Amniotic stem cell (primary cell): ENCODE results near the gene EPHA8.

Experiments
- DNase-seq: peaks from one replicate; lab custom pipeline; 2025; lab: John Stamatoyannopoulos, UW

EPHA8 gene

GRCh38 chr1:22567197-22567596, 3.9 kb downstream of the EPHA8 start:
- no peak for DNase-seq

DNA sequence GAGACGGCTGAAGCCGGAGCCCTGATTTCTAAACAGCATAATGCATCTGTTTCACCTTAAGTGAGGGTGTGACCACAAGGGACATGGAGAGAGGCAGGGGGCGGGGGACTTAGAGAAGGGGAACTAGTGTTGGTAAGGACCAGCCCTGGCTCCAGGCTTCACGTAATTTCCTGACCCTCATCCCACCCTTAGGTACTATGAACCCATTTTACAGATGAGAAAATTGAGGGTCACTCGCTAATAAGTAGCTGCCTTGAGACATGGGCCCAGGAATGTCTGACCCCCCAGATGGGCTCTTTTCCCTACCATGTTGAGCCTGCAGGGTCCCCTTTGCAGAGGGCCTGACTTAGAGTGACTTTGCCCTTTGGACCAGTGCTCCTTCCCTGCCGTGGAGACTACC, 4.7 kb downstream of the EPHA8 start:
- DNase-seq, result no peak

GRCh38 chr1:22569269-22569668, 6.0 kb downstream of the EPHA8 start:
- no peak for DNase-seq

GRCh38 chr1:22570140-22570909, 7.0 kb downstream of the EPHA8 start:
- no peak for DNase-seq

DNA sequence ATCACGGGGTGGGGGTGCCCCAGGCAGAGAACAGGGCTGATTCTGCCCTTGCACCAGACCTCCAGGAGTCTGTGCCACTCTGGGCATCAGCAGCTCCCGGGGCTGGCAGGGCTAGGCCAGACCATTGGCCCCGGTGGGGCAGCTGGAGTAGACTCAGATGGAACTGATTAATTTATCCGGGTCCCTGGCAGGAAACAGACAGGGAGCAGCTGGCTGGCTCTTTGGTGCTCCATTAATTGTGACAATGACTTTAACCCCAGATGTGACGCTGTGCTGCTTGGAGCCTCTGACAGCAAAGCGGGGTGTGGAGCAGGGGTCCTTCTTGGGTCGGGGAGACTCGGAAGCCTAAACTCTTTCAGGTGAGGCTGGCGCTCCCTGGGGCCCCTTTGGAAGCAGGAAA, 9.5 kb downstream of the EPHA8 start:
- no peak for DNase-seq

GRCh38 chr1:22573237-22573636, 9.9 kb downstream of the EPHA8 start:
- no peak for DNase-seq

DNA sequence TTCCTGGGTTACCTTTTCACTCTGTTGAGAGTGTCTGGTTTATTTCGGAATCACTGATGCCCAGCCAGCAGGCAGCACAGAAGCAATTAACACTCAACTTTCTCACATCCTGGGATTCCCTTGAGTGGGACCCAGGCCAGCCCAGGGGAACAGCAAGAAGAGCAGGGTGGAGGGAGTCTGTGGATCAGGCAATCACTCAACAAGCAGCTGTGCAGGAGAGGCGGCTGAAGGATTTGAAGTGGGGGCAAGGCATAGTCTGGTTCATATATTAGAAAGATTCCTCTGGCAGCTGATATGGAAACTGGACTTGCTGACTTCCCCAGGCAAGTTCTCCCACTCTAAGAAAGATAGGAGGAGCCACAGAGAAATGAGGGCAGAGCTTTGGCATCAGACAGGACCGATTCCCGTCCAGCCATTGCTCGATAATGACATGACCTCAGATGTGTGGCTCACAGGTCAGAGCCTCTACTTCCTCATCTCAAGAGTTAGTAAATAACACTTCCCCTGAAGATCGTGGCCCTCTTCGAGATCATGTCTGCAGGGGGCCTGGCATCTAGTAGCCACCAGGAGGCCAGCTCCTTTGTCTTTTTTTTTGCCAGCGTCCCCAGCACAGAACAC, 12.4 kb downstream of the EPHA8 start:
- no peak for DNase-seq

GRCh38 chr1:22576150-22576544, 12.9 kb downstream of the EPHA8 start:
- no peak for DNase-seq

DNA sequence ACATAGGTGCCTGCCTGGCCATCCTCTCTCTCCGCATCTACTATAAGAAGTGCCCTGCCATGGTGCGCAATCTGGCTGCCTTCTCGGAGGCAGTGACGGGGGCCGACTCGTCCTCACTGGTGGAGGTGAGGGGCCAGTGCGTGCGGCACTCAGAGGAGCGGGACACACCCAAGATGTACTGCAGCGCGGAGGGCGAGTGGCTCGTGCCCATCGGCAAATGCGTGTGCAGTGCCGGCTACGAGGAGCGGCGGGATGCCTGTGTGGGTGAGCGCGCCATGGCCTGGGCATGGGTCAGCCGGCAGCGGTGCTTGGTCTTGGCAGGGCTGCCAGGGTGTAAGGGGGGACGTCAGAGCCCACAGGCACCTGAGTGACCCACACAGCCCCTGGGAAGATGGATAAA, 13.3 kb downstream of the EPHA8 start:
- DNase-seq, result no peak

GRCh38 chr1:22578732-22579361, 15.6 kb downstream of the EPHA8 start:
- no peak for DNase-seq

DNA sequence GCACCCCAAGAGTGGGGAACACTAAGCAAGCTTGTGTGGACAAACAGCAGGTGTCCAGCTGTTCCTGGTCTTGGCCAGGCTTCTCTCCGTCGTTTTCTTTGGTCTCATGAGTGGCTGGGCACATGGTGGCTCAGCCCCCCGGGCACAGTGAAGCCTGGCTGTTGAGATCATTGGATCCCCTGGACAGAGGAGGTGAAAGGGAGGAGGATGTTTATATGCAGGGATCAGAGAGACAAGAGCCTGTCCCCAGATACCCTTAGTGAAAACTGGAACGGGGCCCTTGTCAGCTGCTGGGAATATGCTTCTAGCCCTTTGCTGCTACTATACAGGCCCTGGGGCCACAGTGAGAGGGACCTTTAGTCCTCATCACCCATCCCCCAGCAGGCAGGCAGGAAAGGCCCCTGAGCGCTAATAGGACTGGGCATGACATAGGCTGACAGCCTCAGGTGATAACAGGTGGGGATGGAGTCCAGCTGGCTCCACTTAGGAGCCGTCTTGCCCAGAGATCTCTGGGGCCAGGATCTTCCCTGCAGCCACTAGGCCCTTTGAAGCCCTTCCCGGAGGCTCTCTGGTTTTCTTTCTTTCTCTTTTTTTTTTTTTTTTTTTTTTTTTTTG, 16.4 kb downstream of the EPHA8 start:
- DNase-seq, result no peak

DNA sequence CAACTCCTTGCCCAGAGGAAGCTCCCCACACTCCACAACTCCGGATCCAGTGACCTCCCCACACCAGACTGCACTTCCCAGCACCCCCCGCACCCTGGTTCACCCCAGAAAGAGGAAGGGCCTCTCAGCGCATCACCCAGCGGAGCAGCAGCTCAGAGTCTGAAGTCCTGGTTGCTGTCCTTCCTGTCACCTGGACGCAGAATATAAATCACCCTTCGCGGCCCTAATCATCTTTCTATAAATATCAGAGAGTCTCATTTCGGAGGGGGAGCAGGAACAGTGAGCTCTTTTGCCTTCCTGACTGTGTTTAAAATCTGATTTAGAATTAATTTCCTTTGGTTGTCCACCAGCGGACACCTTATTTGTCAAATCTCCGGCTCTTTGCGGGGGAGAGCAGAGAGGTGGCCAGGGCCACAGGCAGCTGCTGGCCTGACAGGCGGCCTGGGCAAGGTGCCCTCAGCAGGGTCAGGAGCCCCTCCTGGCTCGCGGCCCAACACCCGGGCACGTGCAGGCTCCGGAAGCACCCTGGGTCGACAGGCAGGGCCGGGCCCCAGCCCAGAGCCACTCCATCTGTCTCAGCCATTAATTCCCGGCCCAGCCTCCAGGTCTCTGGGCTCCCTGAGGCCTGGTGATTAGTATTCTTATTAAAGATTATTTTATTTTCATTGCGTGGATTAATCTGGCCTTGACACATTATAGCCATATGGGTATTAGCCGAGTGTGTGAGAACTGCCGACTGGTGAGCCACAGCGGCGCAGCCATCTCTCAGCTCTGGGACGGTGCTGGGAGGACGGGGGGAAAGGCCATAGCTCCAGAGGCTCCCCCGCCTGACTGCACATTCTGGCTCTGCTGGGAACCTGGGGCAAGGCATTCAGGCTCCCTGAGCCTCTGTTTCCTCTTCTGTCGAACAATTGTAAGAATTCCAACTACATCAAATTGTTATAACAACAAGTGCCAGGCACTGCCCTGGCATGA, 19.7 kb downstream of the EPHA8 start:
- DNase-seq, result no peak

DNA sequence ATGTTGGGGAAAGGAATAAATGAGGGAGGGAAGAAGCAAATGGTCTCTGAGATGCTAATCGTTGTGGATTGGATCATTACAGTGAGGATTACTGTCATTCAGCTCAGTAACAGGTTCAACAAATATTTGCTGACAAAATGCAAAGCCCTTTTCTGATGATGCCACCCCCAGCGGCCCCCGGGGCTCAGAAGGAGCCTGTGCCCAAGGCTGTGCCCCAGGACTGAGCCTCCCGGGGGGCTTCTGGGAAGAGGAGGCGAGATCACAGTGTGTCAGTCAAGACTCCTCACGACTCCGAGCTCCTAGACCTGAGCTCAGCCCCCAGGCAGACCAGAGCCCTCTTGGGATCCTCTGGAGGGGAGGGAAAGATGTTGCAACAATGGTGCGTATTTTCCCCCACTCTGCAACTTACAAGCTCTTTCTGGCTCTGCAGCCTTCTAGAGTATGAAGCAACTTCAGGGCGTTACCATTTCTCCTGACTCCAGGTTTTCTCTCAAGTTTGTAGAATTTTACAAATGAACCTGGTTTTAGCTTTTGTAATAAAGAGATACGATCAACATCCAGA, 20.8 kb downstream of the EPHA8 start:
- DNase-seq, result no peak

- DNase-seq, result no peak
These were observed 21.7 kb downstream of the EPHA8 start for GRCh38 chr1:22584970-22585369.

DNA sequence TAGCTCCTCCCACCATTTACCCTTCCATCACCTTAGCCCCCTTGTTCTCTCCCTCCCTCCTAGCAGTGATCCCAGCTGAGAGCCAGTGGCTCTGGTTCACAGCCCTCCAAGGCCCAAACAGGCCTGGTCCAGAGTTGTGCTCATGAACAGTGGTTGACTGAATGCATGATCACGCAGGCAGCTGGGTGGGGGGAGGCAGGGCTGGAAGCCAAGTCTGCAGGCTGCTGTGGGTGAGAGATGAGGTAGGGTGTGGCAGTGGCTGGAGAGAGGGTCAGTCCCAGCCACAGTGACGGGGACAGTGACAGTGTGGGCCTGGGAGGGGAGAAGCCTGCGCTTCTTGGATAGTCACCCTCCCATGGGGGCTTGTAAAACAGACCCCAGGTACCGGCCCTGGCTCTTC, 22.2 kb downstream of the EPHA8 start:
- no peak for DNase-seq

- DNase-seq, result no peak
These were observed 23.3 kb downstream of the EPHA8 start for GRCh38 chr1:22586356-22587130.

- no peak for DNase-seq
These were observed 24.0 kb downstream of the EPHA8 start for GRCh38 chr1:22587247-22587646.

DNA sequence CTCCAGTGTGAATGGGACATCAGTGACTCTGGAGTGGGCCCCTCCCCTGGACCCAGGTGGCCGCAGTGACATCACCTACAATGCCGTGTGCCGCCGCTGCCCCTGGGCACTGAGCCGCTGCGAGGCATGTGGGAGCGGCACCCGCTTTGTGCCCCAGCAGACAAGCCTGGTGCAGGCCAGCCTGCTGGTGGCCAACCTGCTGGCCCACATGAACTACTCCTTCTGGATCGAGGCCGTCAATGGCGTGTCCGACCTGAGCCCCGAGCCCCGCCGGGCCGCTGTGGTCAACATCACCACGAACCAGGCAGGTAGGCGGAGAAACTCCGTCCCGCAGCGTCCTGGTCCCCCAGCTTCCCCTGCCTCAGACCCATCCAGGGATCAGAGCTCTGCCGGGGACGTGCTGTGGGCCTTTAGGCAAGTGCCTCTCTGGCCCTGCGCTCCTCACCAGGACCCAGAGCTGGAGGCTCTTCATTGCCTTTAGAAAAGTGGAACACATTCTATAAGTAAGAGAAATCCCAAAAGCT, 25.7 kb downstream of the EPHA8 start:
- DNase-seq, result no peak

- DNase-seq, result no peak
These were observed 28.3 kb downstream of the EPHA8 start for GRCh38 chr1:22591576-22591975.

GRCh38 chr1:22592051-22592450, 28.8 kb downstream of the EPHA8 start:
- DNase-seq, result no peak
